Kidney glomerular epithelial cell (primary cell): ENCODE data around the gene USP28.

ENCODE experiments used
- DNase-seq: peaks from one replicate; lab custom pipeline; 2025; lab: John Stamatoyannopoulos, UW

Gene USP28

GRCh38 chr11:113877670-113878055 lies 2.3 kb upstream of the USP28 start:
- no peak for DNase-seq

DNA sequence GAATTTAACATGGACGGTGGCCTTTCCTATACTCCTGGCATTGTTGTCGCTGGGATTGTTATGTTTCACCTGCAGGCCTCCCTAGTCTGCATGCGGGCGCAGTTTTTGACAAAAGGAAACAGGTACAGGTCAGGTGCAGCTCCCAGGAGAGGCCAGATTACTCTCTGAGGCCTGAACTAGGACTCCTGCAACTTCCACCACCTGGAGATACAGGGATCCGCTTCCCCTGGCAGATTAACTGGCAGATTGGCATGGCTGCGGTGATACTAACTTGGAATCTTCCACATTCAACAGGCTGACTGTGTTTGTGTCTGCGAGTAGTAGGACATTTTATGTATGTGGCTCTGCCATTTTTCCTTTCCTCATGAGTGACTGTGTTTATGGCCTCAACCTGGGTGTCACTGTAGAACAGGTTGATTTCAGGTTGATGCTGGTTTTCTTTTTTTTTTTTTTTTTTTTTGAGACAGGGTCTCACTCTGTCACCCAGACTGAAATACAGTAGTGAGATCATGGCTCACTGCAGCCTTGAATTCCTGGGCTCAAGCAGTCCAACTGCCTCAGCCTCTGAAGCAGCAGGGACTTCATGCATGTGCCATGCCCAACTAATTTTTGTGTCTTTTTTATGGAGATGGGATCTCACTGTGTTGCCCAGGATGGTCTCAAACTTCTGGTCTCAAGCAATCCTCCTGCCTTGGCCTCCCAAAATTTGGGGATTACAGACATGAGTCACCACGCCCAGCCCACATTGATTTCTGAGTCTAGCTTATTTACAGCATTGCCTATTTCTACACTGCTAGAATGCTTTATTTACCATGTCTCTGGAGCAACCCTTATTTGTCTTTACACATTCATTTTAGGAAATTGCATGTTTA lies 1.7 kb upstream of the USP28 start:
- DNase-seq: no peak

DNA sequence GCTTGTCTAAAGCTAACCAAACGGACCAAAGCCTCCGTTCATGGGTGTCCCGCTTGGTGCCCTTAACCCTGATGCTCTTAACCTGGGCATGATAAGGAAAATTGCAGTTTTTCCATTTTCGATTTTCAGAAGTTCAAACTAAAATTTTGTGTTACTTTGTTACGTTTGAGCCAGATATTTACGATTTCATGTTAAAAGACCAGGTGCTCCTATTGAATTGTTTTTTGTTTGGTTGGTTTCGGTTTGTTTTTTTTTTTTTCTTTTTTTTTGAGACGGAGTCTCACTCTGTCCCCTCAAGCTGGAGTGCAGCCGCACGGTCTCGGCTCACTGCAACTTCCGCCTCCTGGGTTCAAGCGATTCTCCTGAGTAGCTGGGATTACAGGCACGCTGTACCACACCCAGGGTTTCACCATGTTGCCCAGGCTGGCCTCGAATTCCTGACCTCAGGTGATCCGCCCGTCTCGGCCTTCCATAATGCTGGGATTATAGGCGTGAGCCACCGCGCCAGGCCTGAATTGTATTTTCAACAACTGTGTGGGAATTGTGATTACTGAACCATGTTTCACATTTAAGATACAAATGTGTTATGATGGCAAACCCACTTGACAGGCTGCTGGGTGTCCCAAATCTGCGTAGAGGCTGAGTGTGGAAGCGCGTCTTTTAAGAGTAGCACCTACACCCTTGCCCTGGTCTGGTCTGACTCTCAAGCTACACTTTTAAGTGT lies 864 bp upstream of the USP28 start:
- no peak for DNase-seq

GRCh38 chr11:113874581-113875233 lies 665 bp downstream of the USP28 start:
- DNase-seq: no peak

GRCh38 chr11:113874096-113874495 lies 1.3 kb downstream of the USP28 start:
- no peak for DNase-seq

GRCh38 chr11:113873236-113873626 lies 2.1 kb downstream of the USP28 start:
- no peak for DNase-seq

DNA sequence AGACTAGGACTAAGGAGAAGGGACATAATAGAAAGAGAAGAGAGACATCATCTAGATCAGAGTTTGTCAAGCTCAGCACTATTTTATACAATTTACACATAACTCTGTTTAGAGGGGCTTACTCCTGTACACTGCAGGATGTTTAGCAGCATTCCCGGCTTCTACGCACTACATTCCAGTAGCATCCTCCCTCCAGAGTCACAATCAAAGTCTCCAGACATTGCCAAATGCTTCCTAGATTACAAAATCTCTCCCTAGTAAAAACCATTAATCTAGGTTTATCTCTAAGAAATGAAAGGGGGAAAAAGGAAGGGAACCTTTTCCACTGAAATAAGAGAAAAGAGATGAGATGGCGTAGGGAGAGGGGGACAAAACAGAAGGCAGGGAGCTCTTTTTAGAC lies 4.0 kb downstream of the USP28 start:
- no peak for DNase-seq

DNA sequence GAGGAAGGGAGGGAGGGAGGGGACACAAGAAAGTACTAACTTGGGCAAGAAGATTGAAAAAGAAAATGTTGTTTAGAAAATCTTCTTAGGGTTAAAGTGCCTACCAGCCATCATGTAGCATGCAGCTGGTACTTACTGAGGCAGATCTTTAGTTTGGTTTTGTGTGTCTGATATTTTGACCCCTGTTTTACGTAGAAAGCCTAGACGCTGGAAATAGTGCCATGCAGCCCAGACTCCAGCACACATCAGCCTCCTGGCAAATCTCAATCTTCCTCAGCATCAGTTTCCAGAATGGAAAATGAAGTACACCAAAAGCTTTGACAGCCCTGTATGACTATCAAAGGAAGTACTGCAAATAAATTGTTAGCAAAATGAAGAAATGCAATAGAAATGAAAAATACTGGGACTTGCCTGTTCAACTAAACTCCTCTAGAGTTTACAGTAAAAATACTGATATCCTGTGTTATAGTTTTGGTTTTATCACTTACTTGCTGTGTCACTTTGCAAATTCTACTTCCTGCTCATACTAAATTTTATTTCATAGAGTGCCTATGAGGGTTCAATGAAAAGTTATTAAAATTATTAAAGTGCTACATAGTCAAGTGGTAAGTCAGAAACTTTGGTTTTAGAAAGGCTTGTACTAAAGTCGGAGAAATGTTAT lies 7.4 kb downstream of the USP28 start:
- no peak for DNase-seq

- DNase-seq: no peak
Measured at GRCh38 chr11:113865873-113866272, 9.5 kb downstream of the USP28 start.

DNA sequence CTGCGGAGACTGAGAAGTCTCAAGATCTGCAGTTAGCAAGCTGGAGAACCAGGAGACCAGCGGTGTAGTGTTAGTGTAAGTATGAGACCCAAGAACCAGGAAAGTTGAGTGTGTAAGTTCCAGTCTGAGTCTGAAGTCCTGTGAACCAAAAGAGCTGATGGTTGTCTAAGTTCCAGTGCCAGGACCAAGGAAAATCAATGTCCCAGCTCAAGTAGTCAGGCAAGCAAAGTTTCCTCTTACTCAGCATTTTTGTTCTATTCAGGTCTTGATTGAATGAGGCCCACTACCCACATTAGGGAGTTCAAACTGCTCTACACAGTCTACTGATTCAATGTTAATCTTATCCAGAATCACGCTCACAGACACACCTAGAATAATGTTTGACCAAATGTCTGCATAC lies 11.0 kb downstream of the USP28 start:
- DNase-seq: no peak

GRCh38 chr11:113862435-113862834 lies 12.9 kb downstream of the USP28 start:
- DNase-seq: peak; percentile 37

- DNase-seq: no peak
Measured at GRCh38 chr11:113859665-113860064, 15.7 kb downstream of the USP28 start.

GRCh38 chr11:113856966-113857759 lies 18.2 kb downstream of the USP28 start:
- DNase-seq: no peak

GRCh38 chr11:113855803-113856202 lies 19.6 kb downstream of the USP28 start:
- DNase-seq: no peak

DNA sequence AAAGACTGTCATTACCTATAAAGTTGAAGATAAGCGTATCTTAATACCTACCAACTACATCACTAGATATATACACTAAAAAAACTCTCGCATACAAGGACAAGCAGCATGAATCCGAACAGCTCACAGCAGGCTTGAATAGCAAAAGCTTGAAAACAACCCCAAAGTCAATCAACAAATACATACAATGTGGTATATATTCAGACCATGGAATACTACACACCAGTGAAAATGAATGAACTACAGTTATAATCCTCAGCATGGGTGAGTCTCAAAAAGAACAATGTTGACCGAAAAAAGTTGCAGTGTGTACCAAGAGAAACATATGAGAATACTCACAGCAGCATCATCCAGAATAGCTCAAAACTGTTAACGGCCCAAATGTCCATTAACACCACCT lies 25.2 kb downstream of the USP28 start:
- no peak for DNase-seq

DNA sequence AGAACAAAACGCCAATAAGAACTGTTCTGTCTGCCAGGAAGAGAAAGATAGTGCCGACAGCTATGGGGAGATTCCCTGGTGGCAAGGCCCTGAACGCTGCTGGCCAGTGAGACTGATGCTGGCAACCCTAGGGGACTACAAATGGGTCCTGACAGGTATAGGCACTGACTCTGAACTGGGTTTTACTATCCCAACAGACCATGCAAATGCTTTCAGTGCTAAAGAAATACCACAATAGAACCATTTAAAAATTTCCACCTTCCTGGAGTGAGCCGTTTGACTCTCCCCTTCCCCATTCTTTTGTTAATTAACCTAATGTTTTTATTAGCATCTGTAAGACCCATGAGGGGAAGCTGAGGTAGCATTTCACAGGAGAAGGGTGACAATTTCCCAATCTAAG lies 25.7 kb downstream of the USP28 start:
- DNase-seq: no peak

DNA sequence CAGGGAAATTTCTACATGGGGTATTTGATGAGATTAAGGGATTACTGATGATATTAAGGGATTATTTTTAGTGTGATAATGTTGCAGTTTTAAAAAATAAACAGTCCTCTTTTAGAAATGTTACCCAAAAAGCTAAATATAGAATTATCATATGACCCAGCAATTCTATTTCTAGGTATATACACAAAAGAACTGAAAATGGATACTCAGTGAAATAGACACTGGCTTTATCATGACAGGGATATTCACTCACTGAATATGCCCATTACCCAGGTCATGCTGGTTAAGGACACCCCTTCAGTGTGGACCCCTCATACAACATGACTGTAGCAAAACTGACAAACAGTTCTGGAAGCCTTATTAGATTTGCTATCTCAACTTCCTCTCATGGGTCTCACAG lies 27.8 kb downstream of the USP28 start:
- no peak for DNase-seq

- no peak for DNase-seq
Measured at GRCh38 chr11:113847111-113847510, 28.3 kb downstream of the USP28 start.

DNA sequence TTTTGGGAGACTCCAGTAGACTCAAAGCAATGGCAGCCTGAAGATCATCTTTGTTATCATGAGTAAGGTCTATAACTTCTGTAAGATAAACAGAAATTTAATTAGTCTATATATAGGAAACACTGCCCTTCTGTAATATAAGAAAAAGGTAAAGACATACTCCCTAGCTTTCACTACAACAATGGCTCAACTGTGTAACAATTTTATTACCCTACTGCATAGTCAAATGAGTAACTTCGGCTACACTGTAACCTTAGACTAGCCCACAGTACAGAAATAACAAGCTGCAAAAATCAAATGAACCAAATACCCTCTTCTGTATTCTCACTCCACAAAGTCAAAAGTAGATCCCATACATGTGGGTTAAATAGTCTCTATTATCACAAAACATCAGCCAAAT lies 33.7 kb downstream of the USP28 start:
- DNase-seq: no peak

GRCh38 chr11:113840932-113841664 lies 34.3 kb downstream of the USP28 start:
- no peak for DNase-seq

- DNase-seq: no peak
Measured at GRCh38 chr11:113839842-113840241, 35.5 kb downstream of the USP28 start.
